Hindlimb muscle (tissue), 1 donor: ENCODE measurements around the gene WWOX. TPM values are rescaled to one million over a fixed set of nuclear protein-coding genes. Genes with fewer than 3 reads are reported as not detected.

Experiments
- DNase-seq: peaks from one replicate; pipeline ENCODE4 v3.0.0-alpha.2; 2013
- polyA plus RNA-seq: library from polyadenylated mRNA; unstranded; fragments of 120-200 nt; gene quantifications from one replicate; pipeline ENCODE4 v1.2.1, GENCODE V29; 2013; ENCODE audit not compliant: insufficient read length

The WWOX gene
- polyA plus RNA-seq, 1 donor: 12.9 TPM

DNA sequence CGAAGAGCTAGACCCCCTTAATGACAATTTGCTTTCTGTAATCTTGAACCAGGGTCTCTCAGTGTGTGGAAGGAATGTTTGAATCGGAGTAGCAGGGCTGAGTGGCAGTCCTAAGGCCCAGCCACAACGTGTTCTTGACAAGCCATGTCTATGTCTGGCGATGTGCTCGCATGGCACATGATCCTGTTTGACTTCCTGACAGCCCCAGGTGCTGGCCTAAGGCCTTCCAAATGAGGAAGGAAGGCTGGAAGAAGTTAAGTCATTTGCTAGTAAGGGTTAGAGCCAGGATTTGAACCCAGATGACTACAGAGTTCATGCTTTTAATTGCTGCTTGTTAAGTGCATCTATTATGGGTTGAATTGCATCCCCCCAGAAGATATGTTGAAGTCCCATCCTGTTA lies 1014.4 kb downstream of the WWOX start:
- no peak for DNase-seq

DNA sequence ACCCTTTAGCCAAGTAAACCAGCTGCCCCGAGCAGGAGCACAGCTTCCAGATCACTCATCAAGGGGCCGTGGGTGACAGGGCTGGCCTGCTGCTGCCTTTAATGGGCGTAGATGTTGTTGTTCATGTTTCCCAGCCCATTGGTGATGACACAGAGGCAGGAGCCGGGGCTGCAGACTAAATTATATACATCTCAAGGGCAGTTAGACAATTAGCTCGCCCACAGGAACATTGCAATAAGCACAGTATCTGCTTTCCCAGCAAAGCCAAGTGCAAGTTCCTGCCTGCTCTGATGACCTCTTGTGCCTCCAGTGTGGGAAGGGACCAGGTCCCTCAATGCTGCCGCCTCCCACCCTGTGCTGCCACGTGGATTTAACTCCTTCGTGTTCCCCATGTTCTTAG lies 1015.3 kb downstream of the WWOX start:
- no peak for DNase-seq

DNA sequence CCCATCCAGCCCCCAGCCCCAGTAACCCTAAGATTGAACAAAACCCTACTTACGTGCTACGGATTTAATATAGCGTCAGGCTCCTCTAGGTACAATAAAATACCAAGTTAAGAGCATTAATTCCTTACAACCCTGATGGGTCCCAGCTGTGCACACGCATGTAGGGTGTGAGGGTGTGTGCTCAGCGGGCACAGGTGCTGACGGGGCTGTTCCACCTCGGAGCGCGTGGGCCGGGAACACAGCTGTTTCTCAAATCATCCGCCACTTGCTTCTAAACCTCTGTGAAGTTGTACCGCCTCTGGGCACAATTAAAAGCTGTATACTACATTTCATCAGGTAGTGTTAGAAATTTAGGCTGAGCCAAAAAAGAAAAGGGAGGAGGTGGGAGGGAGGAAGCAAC lies 1022.5 kb downstream of the WWOX start:
- DNase-seq: no peak

GRCh38 chr16:79122343-79122742 lies 1022.9 kb downstream of the WWOX start:
- DNase-seq: no peak

- no peak for DNase-seq
These were observed 1024.7 kb downstream of the WWOX start for GRCh38 chr16:79124016-79124756.

DNA sequence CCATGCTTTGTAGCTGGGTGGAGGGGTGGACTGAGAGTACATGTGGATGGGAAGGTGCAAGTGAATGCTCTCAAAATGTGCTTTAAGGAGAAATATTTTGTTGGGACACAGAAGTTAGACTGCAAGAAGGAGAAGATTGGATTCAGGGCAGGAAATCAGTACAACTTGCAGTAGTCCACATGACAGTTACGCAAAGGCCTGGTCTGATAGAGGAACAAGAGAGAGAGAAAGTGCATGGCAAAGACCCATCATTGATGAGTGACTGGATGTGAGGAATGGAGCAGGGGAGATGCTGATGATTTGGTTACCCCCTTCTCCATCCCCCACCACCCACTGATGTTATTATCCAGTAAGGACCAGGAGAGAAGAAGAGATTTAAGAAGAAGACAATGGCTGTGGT lies 1028.3 kb downstream of the WWOX start:
- no peak for DNase-seq

DNA sequence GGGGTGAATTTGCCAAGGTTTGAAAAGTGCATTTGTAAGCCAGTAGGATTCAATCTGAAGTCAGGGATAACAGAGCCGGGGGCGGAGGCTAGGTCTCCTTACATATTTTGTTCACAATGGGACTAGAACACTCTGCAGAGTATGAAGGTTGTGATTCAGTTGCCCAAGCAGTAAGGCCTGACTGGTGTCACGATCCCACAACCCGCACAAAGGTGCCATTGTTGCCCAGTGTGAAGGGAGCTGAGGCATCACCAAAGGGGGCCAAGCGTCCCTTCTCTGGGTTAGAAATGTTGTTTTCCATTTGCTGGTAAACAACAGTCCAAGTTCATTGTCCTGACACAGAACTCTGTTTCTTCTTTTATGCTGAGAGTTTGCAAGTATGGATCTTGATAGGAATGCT lies 1029.3 kb downstream of the WWOX start:
- DNase-seq: no peak

- DNase-seq: no peak
These were observed 1031.2 kb downstream of the WWOX start for GRCh38 chr16:79130616-79131015.

GRCh38 chr16:79131321-79132075 lies 1032.0 kb downstream of the WWOX start:
- no peak for DNase-seq

GRCh38 chr16:79132701-79133100 lies 1033.2 kb downstream of the WWOX start:
- DNase-seq: no peak

DNA sequence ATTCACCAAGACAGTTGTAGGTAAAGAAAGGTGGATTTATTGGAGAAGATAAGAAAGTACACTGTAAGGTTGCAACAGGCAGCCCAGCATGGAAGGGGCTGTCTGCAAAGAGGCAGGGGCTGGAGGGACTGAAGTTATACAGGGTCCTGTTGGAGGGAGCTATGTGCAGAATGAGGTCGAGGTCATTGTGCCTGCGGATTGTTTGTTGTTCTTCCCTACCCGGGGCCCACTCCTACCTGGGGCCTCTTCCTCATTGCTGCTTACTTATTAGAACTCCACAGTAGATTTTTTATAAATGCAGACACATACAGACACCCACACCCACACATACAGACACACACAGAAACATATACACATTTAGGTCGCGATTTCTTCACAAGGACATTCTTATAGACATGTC lies 1034.8 kb downstream of the WWOX start:
- DNase-seq: no peak

DNA sequence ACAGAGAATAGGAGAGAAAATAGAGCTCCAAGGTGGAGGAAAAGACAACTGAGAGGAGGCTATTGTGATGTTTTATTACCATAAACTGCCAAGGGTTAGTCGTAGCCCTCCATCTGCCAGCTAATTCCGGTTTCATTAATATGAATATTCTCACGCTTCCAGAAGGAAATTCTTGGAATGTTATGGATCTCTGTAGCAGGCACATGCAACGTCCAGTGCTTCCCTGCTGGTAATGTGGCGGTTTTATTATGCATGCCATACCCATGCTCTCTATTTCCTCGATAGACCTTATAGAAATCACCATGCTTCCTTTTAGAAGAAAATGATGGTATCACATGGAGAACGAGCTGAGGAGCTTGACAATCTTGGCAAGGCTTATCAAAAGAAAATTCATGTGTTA lies 1037.5 kb downstream of the WWOX start:
- DNase-seq: no peak

- no peak for DNase-seq
These were observed 1038.0 kb downstream of the WWOX start for GRCh38 chr16:79137426-79137939.

DNA sequence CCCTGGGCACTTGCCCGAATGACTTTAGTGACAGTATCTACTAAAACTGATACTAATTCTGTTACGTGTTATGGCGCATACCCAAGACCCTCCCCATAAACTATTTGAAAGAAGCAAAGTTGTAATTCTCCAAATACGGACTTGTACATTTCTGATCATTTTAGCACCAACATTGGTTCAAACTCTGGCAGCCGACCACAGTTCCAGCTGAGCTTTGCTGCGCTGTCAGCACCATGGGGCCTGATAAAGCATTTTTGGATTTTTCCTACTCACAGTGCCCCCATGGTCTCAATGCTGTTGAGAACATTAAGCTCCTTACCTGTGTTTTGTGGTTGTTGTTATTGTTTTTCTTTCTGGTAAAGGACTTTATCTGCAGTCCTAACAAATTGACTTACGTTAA lies 1040.3 kb downstream of the WWOX start:
- no peak for DNase-seq

- no peak for DNase-seq
These were observed 1043.6 kb downstream of the WWOX start for GRCh38 chr16:79143026-79143425.

- DNase-seq: no peak
These were observed 1050.7 kb downstream of the WWOX start for GRCh38 chr16:79150151-79150550.

- no peak for DNase-seq
These were observed 1051.3 kb downstream of the WWOX start for GRCh38 chr16:79150632-79151310.

DNA sequence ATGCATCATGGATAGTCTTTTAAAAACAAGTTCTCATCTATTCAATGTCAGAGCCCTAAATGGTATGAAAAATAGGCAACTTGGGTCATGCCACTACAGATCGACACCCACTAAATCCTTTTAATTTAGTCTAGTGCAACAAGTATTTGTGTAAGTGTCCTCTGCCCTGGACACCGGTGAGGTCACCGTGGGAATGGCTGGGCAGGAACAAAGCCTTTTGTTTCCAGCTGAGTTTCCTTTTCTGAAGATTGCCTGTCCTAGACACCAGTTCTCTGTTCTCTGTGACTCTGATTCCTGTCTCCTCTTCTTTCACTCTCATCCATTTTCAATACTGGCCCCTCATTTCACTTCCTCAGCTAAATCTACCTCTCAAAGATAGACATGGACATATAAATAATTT lies 1054.6 kb downstream of the WWOX start:
- no peak for DNase-seq

- DNase-seq: no peak
These were observed 1056.0 kb downstream of the WWOX start for GRCh38 chr16:79155471-79155870.

- DNase-seq: no peak
These were observed 1056.5 kb downstream of the WWOX start for GRCh38 chr16:79155904-79156303.

DNA sequence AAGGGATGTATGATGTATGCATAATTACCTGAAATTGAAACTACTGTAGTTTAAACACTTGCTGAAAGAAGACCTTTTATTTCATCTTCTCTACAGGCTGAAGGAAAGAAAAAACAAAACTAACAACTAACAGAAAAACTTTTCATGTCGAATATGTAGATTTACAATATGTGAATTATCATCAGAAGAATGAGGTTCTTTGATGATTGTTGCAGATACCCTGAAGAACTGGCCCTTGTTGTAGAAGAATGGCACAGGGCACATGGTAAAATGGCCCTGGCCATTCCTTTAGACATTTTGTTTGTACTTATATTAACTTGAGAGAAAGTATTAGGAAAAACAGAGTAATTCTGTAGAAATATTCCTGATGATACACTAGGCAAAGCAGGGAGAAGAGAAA lies 1057.3 kb downstream of the WWOX start:
- DNase-seq: no peak

GRCh38 chr16:79158337-79158736 lies 1058.9 kb downstream of the WWOX start:
- no peak for DNase-seq

DNA sequence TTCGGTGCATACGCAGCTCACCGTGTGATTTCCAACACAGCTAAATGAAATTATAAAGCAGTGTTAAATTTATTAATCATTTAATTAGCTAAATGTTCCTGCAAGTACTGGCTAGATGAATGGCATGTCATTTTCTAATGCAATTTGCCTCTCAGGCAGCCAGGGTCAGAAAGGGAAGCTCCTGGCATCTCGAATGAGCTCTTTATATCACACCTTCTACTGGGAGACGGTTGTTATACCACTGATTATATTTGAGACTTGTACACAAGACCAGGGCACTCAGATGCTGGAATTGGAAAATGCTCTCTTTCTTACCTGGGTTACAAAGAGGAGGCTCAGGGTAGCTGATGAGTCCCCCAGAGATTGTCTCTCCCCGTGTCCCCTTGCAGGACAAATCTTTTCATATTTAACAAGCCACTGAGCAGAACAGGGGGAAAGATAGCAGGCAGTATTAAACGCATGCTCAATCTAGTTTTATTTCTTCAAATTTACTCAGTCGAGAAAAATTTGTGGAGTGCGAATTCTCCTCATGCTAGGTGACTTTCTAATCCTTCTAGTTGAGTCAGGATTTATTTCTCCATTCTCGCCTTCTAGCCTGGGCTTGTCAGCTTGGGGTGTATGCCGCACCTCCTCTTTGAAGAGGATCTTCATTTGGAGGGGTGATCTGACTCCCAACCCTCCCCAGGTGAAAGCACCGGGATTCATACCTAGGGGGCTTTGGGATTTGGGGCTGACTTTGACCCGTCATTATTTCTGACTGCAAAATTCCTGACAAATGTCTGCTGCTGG lies 1060.0 kb downstream of the WWOX start:
- DNase-seq: no peak
